HG03439 (cell line): ENCODE data around the gene RDM1.

ENCODE experiments used
- ATAC-seq: cut with Tn5 transposase; IDR thresholded peaks from one replicate; pipeline ENCODE4 v1.9.1; 2021; ENCODE audit warnings: mild to moderate bottlenecking, moderate library complexity; ENCODE audit not compliant: unreplicated experiment

The RDM1 gene

GRCh38 chr17:35875072-35875799 is 55.3 kb downstream of the RDM1 start:
- no peak for ATAC-seq

- no peak for ATAC-seq
Observed at GRCh38 chr17:35872196-35872980, 58.2 kb downstream of the RDM1 start.

- no peak for ATAC-seq
Observed at GRCh38 chr17:35870906-35871819, 59.4 kb downstream of the RDM1 start.

- ATAC-seq: no peak
Observed at GRCh38 chr17:35868737-35869136, 61.8 kb downstream of the RDM1 start, which contains the start of gene HEATR9. Gene HEATR9 (minus strand): TSS chr17:35868891. CDS start chr17:35868742, 149 bp downstream.
